Endometrium (tissue), 2 donors: ENCODE results near the gene SH2D6.
"Not testable (repeated sequence)": the region's sequence is repeated elsewhere in the genome, so short reads cannot be mapped to it uniquely, and the experiment has no call there.

ENCODE experiments used
- FAIRE-seq: peaks from 2 replicates; lab custom pipeline; 2012; peaks lifted over from hg19 to GRCh38; lab: Jason Lieb, UNC
- donor health status: control.
- donor health status: control.

Gene SH2D6

DNA sequence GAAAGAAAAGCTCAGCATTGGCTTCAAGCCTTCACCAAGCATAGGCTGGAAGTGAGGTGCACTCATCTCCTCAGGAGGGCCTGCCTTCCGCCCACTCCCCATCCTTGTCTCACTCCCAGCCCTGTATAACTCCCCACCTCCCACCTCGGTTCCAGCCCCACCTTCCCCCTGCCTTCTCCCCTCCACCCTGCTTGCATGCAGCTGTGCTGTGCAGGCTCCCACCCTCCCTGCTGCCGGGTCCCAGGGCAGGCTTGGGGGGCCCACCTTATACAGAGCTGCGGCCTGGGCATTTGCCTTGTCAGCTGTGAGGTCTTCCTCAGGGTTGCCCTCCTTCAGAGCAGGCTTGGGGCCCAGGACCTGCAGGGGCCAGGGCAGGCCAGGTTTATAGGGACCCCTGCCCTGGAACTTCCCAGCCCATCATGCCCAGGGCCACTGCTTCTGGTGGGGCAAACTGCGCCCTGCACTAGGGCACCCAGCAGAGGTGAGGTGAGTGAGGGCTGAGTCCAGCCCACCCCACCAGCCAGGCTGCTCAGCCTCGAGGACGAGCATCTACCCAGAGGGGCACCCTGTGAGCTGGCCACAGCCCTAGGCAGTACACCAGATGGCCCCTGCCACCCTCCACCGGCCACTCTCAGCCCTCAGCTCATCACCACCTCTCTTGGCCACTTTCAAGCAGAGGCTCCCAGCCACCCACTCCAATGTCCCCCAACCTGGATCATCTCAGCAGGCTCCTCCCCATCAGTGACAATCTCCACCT is 19.9 kb upstream of the SH2D6 start:
- FAIRE-seq, result no peak

- no peak for FAIRE-seq
Observed at GRCh38 chr2:85399183-85399455, 19.4 kb upstream of the SH2D6 start.

DNA sequence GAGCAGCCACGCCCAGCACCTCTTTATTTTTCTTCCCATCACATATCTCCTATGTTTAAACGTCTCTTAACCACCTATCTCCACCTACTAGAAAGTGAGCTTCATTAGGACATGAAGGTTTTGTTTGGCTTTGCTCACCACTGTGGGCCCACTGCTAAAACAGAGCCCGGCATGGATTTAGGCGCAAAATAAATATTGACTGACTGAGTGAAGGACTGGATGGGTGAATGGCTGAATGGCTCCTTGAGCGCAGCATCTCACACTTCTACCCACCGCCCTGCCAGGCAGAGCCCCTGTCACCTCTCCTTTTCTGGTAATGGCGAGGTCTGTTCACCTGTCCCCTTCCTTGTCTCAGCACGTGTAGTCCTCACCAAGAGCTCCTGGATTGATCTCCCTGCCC is 18.5 kb upstream of the SH2D6 start:
- FAIRE-seq, result no peak

GRCh38 chr2:85400541-85401463 is 17.7 kb upstream of the SH2D6 start:
- FAIRE-seq, result no peak

GRCh38 chr2:85401464-85401805 is 17.1 kb upstream of the SH2D6 start:
- FAIRE-seq, result no peak

GRCh38 chr2:85401844-85402243 is 16.7 kb upstream of the SH2D6 start:
- FAIRE-seq, result no peak

GRCh38 chr2:85405201-85406059 is 13.1 kb upstream of the SH2D6 start:
- FAIRE-seq, result no peak

DNA sequence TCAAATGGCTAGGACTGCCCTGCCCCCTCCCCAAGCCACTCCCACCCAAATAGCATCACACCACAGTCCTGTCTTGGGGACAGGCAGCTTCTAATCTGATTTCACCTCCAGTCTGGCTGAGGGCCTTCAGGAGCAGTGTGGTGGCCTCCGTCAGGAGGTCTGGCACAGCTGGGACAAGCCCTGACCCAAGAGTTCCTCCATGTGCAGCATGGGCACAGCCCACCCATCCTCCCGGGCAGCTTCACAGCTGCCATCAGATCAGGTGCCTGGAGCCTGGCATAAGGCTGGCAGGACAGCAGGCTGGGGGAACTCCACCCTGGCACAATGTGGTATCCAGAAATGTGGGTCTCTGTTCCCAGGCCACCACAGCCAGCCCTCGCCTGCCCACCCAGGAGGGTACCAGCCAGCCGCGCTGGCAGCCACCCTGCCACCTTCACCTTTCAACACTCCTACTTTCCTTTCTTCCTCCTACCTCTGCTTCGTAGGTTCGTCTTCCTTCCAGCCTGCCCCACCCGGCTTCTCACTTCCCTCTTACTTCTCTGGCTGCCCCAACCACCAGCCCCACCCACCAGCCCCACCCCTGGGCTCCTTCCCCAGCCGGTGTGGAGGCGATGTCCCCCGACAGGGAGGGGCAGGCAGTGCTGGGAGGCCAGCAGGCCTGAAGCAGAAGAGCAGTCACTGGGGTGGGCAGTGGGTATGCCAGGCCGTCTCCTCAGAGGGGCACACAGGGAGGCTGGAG is 8.5 kb upstream of the SH2D6 start, which contains the start of gene CAPG:
TSS of gene CAPG (minus strand) at position 522 of the 739 bp plus-strand sequence. CDS start 8,221 bp downstream, outside the sequence.
- no peak for FAIRE-seq

- no peak for FAIRE-seq
Observed at GRCh38 chr2:85410584-85411404, 7.7 kb upstream of the SH2D6 start.

GRCh38 chr2:85411405-85411748 is 7.1 kb upstream of the SH2D6 start:
- FAIRE-seq, result no peak

- no peak for FAIRE-seq
Observed at GRCh38 chr2:85413592-85414420, 4.7 kb upstream of the SH2D6 start.

- not testable (repeated sequence) for FAIRE-seq
Observed at GRCh38 chr2:85414421-85414759, 4.1 kb upstream of the SH2D6 start.

DNA sequence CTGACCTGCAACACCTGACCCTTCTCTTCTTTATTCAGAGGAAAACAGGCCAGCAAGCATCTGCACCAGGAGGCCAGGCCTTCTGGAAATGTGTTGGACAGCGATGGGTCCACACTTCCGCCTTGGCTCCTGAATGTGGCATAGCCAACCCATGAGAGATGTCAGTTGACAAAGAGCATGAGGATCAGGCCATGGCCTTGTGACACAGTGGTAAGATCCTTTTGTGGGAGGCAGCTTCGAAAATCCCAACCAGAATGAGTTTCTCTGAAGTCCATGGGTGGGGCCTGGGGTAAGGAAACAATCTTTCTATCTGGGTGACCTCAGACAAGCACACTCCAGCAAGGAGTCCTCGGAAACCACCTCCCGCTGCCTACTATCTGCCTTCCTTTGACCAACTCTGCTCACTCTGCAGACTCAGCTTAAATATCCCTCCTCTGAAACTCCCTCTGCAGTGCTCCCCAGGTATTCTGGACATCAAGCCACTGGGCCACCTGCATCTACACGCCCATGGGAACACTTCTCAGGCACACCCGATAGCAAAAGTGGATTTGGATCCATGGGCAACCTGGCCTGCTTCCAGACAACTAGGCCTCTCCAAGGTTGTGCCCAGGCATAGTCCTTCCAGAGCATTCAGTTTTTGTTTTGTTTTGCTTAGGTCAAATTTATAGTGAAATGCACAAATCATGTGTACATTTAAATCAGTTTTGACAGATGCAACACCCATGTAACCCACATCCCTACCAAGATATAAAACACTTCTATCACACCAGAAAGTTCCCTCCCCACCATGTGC is 3.6 kb upstream of the SH2D6 start:
- FAIRE-seq, result no peak

- FAIRE-seq, result no peak
Observed at GRCh38 chr2:85415980-85416650, 2.4 kb upstream of the SH2D6 start.

GRCh38 chr2:85419009-85419675 is 628 bp downstream of the SH2D6 start:
- no peak for FAIRE-seq

- no peak for FAIRE-seq
Observed at GRCh38 chr2:85420536-85421259, 2.2 kb downstream of the SH2D6 start.

DNA sequence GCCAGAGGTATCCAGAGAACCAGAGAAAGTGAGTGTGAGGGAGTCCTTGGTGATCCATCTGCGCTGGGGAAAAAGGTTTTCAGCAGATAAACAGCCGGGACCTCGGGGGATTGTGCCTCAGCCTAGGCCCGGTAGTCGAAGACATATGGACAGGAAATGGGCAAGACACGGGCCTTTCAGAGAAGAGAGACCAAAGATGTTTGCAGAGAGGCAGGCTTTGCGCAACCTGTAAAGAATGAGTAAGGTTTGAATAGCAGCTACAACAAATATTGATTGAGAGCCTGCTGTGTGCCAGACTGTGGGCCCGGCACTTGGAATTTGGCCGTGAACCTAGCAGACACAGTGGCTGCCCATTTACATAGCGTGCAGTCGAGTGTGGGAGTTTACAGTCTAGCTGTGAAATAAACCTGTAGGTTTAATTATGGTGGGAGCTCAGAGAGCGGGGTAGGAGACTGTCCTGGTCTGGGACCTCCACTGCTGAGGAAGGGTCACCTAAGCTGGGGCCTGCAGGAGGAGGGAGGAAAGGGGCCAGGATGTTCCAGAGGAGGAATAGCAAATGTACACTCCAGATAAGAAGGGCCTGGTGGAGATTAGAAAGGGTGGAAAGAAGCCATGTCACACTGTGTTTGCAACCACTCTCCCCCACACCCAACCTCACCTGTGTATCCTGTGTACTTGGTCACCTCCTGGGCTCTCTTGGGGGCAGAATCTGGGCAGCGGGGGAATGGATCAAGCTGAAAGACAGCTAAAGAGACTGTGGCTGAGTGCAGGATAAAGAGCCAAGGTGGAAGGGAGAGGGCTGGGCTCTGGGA is 3.0 kb downstream of the SH2D6 start:
- no peak for FAIRE-seq
